Measurements from ENCODE around the gene CTIF.

- TF ChIP-seq CTCF (conservative IDR thresholded peaks at IDR 0.05; ENCODE audit: low read depth in 2 of 2) (no peak), EZH2 (IDR thresholded peaks at IDR 0.05; ENCODE audit: low read depth, unreplicated experiment) (no peak), STAT1 (IDR thresholded peaks at IDR 0.05; ENCODE audit: unreplicated experiment) (no peak), CREB1 (CRISPR knock-in tag; IDR thresholded peaks at IDR 0.05; ENCODE audit: low read depth) (no peak), EZH2phosphoT487 (IDR thresholded peaks at IDR 0.05; ENCODE audit: unreplicated experiment) (no peak), POLR2AphosphoS5 (IDR thresholded peaks at IDR 0.05; ENCODE audit: low read depth) (no peak), REST (IDR thresholded peaks at IDR 0.05; ENCODE audit: unreplicated experiment) (no peak), ZNF114 (CRISPR knock-in tag; IDR thresholded peaks at IDR 0.05) (no peak), JUNB (IDR thresholded peaks at IDR 0.05; ENCODE audit: unreplicated experiment) (no peak)
Observed at GRCh38 chr18:48580066-48580465, 41.2 kb downstream of the CTIF start.
